ENCODE data around the gene ATP6V1F.

ATP6V1F gene

DNA sequence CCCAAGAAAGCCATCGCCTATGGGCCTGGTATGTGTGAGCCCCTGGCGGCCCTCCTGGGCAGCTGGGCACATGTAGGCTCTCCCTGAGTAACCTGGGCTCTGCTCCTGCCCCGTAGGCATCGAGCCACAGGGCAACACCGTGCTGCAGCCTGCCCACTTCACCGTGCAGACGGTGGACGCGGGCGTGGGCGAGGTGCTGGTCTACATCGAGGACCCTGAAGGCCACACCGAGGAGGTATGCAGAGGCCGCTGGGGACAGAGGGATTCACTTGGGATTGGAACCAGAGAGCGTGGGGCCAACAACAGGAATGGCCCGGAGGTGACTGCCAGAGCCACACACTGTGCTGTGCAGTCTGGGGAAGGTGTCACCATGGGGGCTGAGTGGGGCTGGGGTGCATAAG lies 25.1 kb upstream of the ATP6V1F start:
- Histone ChIP-seq H3K27me3 (ENCODE audit: control insufficient read depth, insufficient read depth, low read length) (no peaks in the 10 kb centered on the region), H3K4me1 (ENCODE audit: control insufficient read depth, insufficient read depth, low read length) (peaks cover 24% of the 10 kb centered on the region), H3K27ac (ENCODE audit: low read depth, low read length) (no peak overlapping the region), H3K36me3 (ENCODE audit: control insufficient read depth, insufficient read depth, low read length) (peaks cover 70% of the 10 kb centered on the region; the same call in 1 of the 2 replicates), H3K4me3 (ENCODE audit: low read depth, low read length) (no peak overlapping the region), H3K9me3 (ENCODE audit: control insufficient read depth, insufficient read depth, low read depth, low read length) (no peaks in the 10 kb centered on the region), H3K9ac (ENCODE audit: low read length) (no peak overlapping the region)

- Histone ChIP-seq H3K4me1 (ENCODE audit: control insufficient read depth, insufficient read depth, low read length) (peaks cover 17% of the 10 kb centered on the region), H3K9me3 (ENCODE audit: control insufficient read depth, insufficient read depth, low read depth, low read length) (no peaks in the 10 kb centered on the region), H3K4me3 (ENCODE audit: low read depth, low read length) (no peak overlapping the region), H3K36me3 (ENCODE audit: control insufficient read depth, insufficient read depth, low read length) (peaks cover 77% of the 10 kb centered on the region; the same call in 1 of the 2 replicates), H3K9ac (ENCODE audit: low read length) (no peak overlapping the region), H3K27ac (ENCODE audit: low read depth, low read length) (no peak overlapping the region), H3K27me3 (ENCODE audit: control insufficient read depth, insufficient read depth, low read length) (no peaks in the 10 kb centered on the region)
Observed at GRCh38 chr7:128838109-128838779, 24.4 kb upstream of the ATP6V1F start.

DNA sequence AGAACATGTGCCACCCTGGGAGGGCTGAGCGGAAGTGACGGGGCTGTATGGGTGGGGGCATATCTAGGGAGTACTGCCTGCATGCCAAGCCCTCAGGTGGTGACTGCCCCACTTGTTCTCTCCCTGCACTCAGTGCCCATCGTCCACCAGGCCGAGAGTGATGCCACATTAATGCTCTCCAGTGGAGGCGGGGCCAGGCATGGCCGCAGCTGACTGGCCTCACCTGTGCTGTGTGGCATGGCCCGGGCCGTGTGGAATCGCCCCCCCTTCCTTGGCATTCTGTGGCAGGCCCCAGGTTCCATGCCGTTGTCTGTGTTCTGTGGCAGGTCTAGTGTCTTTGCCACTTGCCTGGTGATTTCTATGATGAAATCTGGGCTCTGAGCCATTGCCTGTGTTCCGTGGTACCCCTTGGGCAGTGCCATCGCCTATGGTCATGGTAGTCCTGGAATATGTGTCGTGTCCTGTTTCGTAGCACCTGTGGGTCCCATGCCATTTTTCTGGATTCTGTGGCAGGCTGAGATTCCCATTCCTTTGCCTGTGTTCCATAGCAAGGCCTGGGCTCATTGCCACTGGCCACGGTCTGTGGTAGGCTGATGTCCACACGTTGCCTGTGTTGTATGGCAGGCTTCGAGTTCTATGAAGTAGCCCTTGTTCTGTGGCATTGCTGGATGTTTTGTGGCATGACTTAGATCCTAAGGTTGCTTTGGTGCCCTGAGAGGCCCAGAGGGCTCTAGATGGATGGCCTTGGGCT lies 23.5 kb upstream of the ATP6V1F start:
- no peak overlapping the region for H3K4me3 ChIP-seq (ENCODE audit: low read depth, low read length)
- no peak overlapping the region for H3K9ac ChIP-seq (ENCODE audit: low read length)
- H3K27ac ChIP-seq (ENCODE audit: low read depth, low read length): no peak overlapping the region
- peaks cover 86% of the 10 kb centered on the region; the same call in 1 of the 2 replicates for H3K36me3 ChIP-seq (ENCODE audit: control insufficient read depth, insufficient read depth, low read length)
- H3K4me1 ChIP-seq (ENCODE audit: control insufficient read depth, insufficient read depth, low read length): peaks cover 9% of the 10 kb centered on the region
- H3K9me3 ChIP-seq (ENCODE audit: control insufficient read depth, insufficient read depth, low read depth, low read length): no peaks in the 10 kb centered on the region
- no peaks in the 10 kb centered on the region for H3K27me3 ChIP-seq (ENCODE audit: control insufficient read depth, insufficient read depth, low read length)

- H3K4me3 ChIP-seq (ENCODE audit: low read depth, low read length): no peak overlapping the region
- no peak overlapping the region for H3K9ac ChIP-seq (ENCODE audit: low read length)
- peaks cover 90% of the 10 kb centered on the region; the same call in 1 of the 2 replicates for H3K36me3 ChIP-seq (ENCODE audit: control insufficient read depth, insufficient read depth, low read length)
- H3K27ac ChIP-seq (ENCODE audit: low read depth, low read length): no peak overlapping the region
- H3K4me1 ChIP-seq (ENCODE audit: control insufficient read depth, insufficient read depth, low read length): peaks cover 9% of the 10 kb centered on the region
- H3K27me3 ChIP-seq (ENCODE audit: control insufficient read depth, insufficient read depth, low read length): no peaks in the 10 kb centered on the region
- no peaks in the 10 kb centered on the region for H3K9me3 ChIP-seq (ENCODE audit: control insufficient read depth, insufficient read depth, low read depth, low read length)
Observed at GRCh38 chr7:128839751-128840177, 22.9 kb upstream of the ATP6V1F start.

GRCh38 chr7:128840326-128841170 lies 22.1 kb upstream of the ATP6V1F start:
- no peaks in the 10 kb centered on the region for H3K9me3 ChIP-seq (ENCODE audit: control insufficient read depth, insufficient read depth, low read depth, low read length)
- no peak overlapping the region for H3K4me3 ChIP-seq (ENCODE audit: low read depth, low read length)
- no peak overlapping the region for H3K27ac ChIP-seq (ENCODE audit: low read depth, low read length)
- H3K27me3 ChIP-seq (ENCODE audit: control insufficient read depth, insufficient read depth, low read length): no peaks in the 10 kb centered on the region
- H3K36me3 ChIP-seq (ENCODE audit: control insufficient read depth, insufficient read depth, low read length): peaks cover 92% of the 10 kb centered on the region; the same call in 1 of the 2 replicates
- no peak overlapping the region for H3K9ac ChIP-seq (ENCODE audit: low read length)
- peaks cover 9% of the 10 kb centered on the region for H3K4me1 ChIP-seq (ENCODE audit: control insufficient read depth, insufficient read depth, low read length)

- Histone ChIP-seq H3K9me3 (ENCODE audit: control insufficient read depth, insufficient read depth, low read depth, low read length) (no peaks in the 10 kb centered on the region), H3K9ac (ENCODE audit: low read length) (no peak overlapping the region), H3K36me3 (ENCODE audit: control insufficient read depth, insufficient read depth, low read length) (peaks cover 90% of the 10 kb centered on the region; the same call in 1 of the 2 replicates), H3K27me3 (ENCODE audit: control insufficient read depth, insufficient read depth, low read length) (no peaks in the 10 kb centered on the region), H3K4me1 (ENCODE audit: control insufficient read depth, insufficient read depth, low read length) (peaks cover 9% of the 10 kb centered on the region), H3K4me3 (ENCODE audit: low read depth, low read length) (no peak overlapping the region), H3K27ac (ENCODE audit: low read depth, low read length) (no peak overlapping the region)
Observed at GRCh38 chr7:128841171-128841690, 21.4 kb upstream of the ATP6V1F start.

GRCh38 chr7:128841921-128842673 lies 20.6 kb upstream of the ATP6V1F start:
- no peak overlapping the region for H3K27ac ChIP-seq (ENCODE audit: low read depth, low read length)
- H3K4me3 ChIP-seq (ENCODE audit: low read depth, low read length): no peak overlapping the region

DNA sequence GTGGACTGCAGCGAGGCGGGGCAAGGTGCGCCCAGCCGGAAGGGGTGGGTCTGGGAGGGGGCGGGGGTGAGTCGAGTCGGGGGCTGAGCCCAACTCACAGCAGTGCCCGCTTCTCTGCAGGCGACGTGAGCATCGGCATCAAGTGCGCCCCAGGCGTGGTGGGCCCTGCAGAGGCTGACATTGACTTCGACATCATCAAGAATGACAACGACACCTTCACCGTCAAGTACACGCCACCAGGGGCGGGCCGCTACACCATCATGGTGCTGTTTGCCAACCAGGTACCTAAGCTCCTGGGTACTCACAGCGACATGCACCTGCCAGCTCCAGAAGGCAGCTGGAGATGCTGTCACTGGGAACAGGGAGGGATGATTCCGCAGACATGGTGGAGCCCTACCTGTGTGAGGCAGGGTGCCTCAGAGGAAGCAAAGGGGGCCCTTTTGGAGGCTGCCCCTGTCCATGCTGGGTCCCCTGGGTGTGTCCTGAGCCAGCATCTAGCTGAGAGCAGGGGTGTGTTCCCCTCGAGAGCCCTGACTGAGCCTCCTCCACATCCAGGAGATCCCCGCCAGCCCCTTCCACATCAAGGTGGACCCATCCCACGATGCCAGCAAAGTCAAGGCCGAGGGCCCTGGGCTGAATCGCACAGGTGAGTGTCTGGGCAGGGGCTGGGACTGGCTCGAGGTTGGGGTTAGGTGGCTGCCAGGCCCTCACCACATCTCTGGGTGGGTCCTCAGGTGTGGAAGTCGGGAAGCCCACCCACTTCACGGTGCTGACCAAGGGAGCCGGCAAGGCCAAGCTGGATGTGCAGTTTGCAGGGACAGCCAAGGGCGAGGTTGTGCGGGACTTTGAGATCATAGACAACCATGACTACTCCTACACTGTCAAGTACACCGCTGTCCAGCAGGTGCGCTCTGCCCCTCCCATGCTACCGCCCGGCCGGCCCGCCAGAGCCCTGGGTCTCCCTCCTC lies 19.7 kb upstream of the ATP6V1F start:
- Histone ChIP-seq H3K4me3 (ENCODE audit: low read depth, low read length) (no peak overlapping the region), H3K9me3 (ENCODE audit: control insufficient read depth, insufficient read depth, low read depth, low read length) (no peaks in the 10 kb centered on the region), H3K9ac (ENCODE audit: low read length) (no peak overlapping the region), H3K27me3 (ENCODE audit: control insufficient read depth, insufficient read depth, low read length) (no peaks in the 10 kb centered on the region), H3K4me1 (ENCODE audit: control insufficient read depth, insufficient read depth, low read length) (peaks cover 9% of the 10 kb centered on the region), H3K36me3 (ENCODE audit: control insufficient read depth, insufficient read depth, low read length) (peaks cover 86% of the 10 kb centered on the region; the same call in 1 of the 2 replicates), H3K27ac (ENCODE audit: low read depth, low read length) (no peak overlapping the region)

More at GRCh38 chr7:128841921-128842673, 20.6 kb upstream of the ATP6V1F start:
- Histone ChIP-seq H3K9me3 (ENCODE audit: control insufficient read depth, insufficient read depth, low read depth, low read length) (no peaks in the 10 kb centered on the region), H3K27me3 (ENCODE audit: control insufficient read depth, insufficient read depth, low read length) (no peaks in the 10 kb centered on the region), H3K9ac (ENCODE audit: low read length) (no peak overlapping the region), H3K36me3 (ENCODE audit: control insufficient read depth, insufficient read depth, low read length) (peaks cover 91% of the 10 kb centered on the region; the same call in 1 of the 2 replicates), H3K4me1 (ENCODE audit: control insufficient read depth, insufficient read depth, low read length) (peaks cover 9% of the 10 kb centered on the region)

GRCh38 chr7:128843938-128844621 lies 18.6 kb upstream of the ATP6V1F start:
- peaks cover 84% of the 10 kb centered on the region for H3K36me3 ChIP-seq (ENCODE audit: control insufficient read depth, insufficient read depth, low read length)

More at GRCh38 chr7:128843938-128844621, 18.6 kb upstream of the ATP6V1F start:
- Histone ChIP-seq H3K9ac (ENCODE audit: low read length) (no peak overlapping the region), H3K27ac (ENCODE audit: low read depth, low read length) (no peak overlapping the region), H3K27me3 (ENCODE audit: control insufficient read depth, insufficient read depth, low read length) (no peaks in the 10 kb centered on the region), H3K9me3 (ENCODE audit: control insufficient read depth, insufficient read depth, low read depth, low read length) (no peaks in the 10 kb centered on the region), H3K4me3 (ENCODE audit: low read depth, low read length) (no peak overlapping the region), H3K4me1 (ENCODE audit: control insufficient read depth, insufficient read depth, low read length) (peaks cover 9% of the 10 kb centered on the region)

All from HUES6 (cell line).